ENCODE measurements around the gene INAFM2.

INAFM2 gene

DNA sequence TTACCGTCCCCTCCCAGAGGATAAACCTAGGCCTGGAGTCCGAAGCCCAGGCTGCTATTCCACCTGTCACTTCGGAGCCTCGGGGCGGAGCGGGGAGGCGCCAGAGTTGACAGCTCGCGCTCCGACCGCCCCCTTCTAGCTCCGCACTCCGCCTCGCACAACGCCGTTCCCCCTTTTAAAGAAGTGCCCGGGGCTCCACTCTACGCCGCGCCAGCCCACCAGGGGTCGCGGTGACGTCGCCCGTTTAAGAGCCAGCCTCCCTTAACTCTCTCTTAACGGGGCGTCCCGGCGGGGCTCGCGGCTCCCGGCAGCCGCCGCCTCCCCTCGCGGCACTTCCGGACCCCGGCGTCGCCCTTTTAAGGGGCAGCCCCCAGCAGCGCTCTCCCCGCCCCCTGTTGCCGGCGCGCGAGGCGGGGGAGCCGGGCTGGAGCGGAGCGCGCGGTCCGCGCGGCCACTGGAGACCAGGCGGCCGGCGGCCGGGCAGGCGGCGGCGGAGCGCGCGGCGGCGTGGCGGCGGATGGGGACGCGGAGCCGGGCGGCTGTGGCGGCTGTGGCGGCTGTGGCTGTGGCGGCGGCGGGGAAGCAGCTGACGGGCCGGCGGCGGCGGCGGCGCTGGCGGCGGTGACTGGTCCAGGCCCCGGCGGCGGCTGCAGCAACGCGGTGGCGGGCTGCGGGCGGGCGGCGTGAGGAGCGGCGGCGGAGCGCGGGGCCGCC, at the start of gene INAFM2:
INAFM2 (plus strand) TSS at position 454 of the 714 bp plus-strand sequence. CDS start 364 bp downstream, outside the sequence.
- DNase-seq (ENCODE audit: low spot score) = peak; percentile 79

DNA sequence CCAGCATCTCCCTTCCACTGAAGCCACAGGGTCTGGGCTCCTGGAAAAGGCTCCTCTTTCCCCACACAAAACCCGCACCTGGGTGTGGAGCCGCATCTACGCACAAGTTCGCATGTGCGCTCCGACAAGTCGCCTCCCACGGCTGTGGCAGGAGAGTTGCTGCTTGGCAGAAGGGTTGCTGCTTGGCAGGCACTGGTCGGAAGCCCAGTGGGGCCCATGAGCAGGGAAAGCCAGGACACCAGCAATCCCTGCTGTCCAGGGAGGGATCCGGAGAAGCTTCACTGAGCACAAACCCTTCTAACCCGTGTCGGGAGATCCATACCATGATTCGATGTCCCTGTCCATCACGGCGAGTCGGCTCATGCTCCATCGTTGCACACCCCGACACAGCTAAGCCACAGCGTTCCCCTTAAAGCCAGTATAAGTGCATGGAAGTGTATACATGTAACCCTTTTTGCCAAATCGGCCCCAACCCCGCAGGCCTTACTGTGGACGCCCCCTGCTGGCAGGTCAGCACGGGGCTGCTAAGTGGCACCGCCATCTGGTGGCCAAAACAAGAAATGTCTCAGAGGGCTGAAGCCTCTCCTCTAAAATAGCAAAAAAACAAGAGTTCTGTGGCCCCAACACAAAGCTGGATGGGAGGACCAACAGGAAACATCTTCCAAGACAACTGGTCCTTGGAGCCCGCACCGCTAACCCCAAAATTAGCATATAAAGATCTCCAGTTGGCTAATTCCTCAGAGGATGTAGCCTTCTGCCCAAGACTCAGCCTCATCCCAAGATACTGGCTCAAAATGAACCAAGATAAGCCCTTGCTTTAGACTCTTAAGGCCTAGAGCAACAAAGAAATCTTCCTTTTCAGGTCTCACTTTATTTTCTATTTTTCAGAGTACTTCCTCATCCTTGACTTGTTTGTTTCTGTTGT, 48.9 kb upstream of the INAFM2 start:
- peak; percentile 69 for DNase-seq (ENCODE audit: low spot score)

DNA sequence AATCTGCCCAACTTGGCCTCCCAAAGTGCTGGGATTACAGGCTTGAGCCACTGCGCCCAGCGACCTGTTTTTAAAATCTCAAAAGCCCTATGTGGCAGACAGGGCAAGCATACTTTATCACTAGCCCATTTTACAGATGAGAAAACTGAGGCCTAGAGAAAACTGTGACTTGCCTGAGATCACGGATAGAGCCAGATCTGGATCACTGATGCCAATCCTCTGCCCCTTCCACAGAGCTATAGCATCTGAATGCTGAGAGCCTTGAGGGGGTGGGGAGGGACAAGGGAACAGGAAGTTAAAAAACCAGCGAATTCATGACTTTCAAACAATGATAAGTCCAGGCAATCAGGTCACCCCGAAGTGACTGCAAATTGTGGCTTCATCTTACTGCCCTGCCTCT, 48.0 kb upstream of the INAFM2 start:
- DNase-seq (ENCODE audit: low spot score) = no peak

DNA sequence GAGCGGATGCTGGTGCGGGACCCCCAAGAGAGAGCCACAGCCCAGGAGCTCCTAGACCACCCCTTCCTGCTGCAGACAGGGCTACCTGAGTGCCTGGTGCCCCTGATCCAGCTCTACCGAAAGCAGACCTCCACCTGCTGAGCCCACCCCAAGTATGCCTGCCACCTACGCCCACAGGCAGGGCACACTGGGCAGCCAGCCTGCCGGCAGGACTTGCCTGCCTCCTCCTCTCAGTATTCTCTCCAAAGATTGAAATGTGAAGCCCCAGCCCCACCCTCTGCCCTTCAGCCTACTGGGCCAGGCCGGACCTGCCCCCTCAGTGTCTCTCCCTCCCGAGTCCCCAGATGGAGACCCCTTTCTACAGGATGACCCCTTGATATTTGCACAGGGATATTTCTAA, 47.5 kb upstream of the INAFM2 start:
- no peak for DNase-seq (ENCODE audit: low spot score)

DNA sequence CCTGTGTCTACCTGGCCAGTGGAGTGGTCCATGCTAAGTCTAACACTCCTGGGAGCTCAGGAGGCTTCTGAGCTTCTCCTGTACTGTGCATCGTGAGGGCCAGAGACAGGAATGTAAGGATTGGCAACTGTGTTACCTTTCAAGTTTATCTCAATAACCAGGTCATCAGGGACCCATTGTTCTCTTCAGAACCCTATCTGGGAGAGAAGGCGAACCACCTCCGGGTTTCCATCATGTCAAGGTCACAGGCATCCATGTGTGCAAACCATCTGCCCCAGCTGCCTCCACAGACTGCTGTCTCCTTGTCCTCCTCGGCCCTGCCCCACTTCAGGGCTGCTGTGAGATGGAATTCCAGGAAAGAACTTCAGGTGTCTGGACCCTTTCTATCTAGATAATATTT, 46.6 kb upstream of the INAFM2 start:
- no peak for DNase-seq (ENCODE audit: low spot score)

DNA sequence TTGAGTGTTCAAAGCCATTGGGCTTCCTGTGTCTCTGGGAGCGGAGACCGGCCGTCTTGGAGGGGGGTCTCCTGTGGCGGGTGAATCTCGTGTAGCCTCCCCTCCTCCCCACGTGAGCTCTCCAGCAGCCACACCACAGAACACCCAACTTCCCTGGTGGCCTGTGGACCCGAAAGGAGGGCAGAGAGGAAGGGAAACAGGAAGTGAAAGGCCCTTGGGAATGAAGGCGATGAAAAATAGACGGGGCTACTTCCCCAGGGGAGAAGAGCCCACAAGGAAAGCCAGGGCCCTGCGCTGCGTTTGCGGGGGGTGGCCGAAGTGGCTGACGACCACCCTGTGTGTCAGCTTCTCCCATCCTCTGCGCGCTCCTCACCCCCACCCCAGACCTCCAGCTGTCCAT, 46.0 kb upstream of the INAFM2 start:
- peak; percentile 55 for DNase-seq (ENCODE audit: low spot score)

DNA sequence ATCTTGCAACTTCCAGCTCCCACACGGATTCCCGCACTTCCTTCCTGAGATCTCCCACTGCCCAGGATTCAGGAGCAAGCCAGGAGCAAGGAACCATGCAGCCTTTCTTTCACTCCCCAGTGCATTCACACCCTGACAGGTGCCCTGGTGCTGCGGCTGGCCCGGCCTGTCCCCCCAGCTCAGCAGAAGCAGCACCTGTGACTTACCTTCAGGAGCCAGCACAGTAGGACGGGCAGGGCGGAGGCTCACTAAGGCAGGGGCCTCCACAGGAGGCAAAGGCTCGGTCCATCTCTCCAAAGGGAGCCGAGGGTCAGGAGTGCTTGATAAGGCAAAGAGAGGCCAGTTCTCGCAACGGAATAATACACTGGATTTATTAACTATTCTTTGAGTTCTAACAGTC, 45.5 kb upstream of the INAFM2 start:
- no peak for DNase-seq (ENCODE audit: low spot score)

DNA sequence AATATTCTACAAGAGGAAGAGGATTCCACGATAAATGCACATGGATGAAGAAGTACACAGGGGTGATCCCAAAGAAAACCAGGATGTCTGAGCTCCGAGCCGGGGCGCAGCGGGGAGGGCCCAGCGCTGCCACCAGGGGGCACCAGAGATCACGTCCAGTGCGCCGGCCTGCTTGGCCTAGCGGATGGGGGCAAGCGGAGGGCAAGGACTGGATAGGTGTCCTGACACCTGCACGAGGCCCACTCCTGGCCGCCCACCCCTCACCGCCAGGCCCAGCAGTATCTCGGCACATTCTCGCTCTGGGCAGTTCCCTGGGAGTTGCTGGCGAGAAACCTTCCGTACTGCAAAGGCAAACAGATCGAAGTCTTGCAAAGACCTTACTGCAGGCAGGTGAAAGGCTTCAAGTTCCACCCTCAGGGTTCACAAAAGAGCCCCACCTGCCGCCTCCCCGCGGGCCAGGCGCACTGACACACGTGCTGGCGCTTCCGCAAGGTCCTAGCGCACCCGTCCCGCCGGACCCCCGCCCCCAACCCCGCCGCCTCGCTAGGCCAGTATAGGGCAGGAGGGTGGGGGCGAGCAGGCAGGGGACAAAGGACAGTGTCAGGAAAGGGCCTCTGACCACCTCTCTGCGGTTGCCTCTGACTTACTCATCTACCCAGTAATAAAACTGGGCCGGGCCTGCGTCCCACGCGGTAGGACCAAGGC, 43.9 kb upstream of the INAFM2 start:
- DNase-seq (ENCODE audit: low spot score) = peak; percentile 30

DNA sequence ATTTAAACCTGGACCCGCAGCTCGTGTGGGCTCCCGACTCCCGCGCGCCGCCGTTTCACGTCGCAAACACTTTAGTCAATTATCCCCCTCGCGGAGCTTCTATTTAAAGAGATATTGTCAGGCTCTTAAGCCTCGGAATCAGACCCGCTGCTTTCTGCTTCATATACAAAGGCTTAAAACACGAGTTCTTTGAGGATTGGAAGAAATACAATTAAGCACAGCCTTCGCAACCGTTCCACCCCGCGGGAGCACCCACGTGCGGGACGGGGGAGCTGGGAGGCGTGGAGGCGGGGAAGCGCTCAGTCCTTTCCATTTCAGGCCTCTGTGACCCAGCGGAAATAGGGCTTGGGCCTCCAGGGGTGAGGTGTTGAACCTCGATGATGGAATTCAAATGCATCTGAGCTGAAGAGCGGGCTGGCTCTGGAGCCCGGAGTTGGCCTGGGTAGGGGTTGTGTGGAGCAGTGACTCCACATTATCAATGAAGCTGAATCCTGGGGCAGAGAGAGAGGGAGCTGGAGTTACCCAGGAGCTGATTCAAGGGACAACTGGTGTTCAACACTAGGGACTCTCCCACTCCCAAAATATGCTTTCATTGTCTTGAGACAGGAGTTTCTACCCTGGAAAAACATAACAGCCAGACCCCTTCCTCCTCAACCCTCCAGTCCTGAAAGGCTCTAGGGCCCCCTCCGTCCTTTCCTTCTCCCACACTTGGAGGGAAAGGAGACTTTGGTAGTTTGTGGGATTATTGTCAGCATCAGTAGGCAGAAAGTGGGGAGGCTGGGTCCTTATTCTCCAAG, 43.0 kb upstream of the INAFM2 start:
- no peak for DNase-seq (ENCODE audit: low spot score)

DNA sequence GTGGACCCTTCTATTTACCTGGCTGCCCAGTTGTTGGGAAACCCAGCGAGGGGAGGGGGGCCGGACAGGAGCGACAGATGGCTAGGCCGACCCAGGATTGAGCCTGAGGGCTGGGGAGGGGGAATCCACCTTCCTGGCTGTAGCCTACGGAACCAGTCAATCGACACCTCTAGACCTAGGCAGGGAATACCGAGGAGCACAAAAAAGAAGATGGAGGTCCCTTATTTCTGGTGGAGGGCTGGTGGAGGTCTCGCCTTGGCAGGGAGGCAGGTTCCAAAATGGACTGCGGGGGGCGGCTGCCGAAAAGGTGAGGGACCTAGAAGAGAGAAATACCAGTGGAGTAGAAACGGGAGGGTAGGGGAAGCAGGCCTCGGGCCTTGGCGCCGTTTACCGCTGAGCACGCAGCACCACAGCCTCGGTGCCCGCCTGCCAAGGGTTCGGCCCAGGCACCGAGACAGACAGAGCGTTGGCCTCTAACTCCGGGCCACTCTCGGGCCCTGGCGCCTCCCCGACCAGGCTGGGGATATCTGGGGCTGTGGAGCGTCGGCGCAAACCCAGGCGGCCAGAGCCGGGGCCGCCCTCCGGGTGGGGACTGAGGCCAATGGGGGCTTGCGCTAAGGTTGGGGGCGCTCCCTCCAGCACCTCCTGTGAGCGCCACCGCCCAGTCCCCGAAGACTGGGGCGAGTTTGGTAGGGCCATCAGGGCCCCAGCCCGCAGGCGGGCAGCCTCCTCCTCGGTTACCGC, 42.3 kb upstream of the INAFM2 start:
- no peak for DNase-seq (ENCODE audit: low spot score)

DNA sequence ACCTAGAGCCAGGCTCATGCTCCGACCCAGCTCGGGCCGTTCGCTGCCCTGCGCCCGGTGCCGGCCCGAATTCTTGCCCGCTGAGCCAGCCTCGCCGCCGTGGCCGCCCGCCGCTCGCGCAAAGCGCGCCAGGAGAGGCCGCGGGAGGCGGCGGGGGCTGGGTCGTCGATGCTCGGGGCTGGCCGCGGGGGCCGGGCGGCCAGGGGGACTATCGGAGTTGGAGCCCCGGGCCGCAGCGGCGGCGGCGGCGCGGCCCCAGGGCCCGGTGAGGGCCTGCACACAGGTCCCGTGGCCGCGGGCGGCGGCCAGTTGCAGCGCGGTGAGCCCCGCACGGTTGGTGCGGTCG, 41.7 kb upstream of the INAFM2 start:
- DNase-seq (ENCODE audit: low spot score) = no peak

DNA sequence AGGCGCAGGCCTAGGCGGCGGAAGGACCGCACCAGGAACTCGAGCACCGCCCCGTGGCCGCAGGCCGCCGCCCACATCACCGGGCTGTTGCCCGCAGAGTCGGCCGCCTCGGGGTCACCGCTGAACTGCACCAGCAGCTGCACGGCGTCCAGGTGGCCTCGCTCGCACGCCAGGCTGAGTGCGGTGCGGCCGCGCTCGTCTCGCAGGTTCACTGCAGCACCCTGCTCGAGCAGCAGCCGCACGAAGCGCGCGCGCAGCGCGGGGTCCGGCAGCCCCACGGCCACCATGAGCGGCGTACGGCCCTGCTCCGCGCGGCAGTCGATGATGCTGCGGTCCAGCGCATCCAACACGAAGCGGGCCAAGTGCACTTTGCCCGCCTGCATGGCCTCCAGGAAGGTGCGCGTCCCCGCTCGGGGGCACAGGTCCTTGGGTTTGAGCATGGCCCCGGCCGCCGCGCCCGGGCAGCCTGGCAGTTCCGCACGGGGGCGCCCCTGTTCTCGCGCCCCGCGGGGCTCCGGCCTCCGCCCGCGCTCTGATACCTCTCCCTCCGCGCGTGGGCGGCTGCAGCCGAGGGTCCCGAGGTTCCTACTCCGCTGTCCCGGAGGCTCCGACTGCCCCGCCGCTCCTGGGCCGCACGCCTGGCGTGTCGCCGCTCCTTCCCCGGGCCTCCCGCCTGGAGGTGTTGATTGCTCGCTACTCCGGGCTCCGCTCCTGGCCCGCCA, 41.2 kb upstream of the INAFM2 start:
- DNase-seq (ENCODE audit: low spot score) = no peak

DNA sequence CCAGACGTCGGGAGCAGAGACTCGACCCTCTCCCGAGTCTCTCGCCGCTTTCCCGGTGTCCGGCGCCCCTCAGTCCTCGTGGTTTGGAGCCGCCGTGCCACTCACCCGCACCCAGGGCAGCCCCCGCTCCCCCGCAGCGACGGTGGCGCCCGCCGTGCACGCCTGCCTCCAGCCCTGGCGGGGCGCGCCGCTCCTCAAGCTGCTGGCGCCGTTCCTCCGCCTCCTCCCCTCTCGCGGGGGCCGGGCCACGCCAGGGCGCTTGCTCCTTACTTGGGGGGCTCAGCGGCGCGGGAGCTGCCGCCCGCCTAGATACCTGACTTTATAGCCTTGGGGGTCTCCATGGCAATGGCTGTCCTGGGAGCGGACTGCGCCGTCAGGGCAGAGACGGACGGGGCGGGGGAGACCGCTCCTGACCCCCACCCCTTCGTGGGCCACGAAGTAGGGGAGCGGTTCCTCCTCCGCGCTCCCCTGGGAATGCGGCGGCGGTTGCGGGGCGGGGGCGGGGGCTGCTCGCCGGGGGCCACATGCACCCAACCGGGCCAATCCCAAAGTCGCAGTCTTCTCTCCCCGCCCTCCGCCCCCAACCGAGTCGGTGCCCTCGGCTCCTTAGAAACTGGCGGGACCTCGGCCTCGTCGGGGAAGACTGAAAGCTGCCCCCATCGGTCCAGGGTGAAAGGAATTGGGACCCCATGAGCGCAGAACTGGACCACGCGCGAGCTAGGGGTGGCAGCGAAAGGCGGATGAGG, 40.5 kb upstream of the INAFM2 start, which contains the start of gene ANKRD63:
ANKRD63 (minus strand) TSS at position 196 of the 746 bp plus-strand sequence. CDS start 478 bp downstream, outside the sequence.
- DNase-seq (ENCODE audit: low spot score) = no peak

DNA sequence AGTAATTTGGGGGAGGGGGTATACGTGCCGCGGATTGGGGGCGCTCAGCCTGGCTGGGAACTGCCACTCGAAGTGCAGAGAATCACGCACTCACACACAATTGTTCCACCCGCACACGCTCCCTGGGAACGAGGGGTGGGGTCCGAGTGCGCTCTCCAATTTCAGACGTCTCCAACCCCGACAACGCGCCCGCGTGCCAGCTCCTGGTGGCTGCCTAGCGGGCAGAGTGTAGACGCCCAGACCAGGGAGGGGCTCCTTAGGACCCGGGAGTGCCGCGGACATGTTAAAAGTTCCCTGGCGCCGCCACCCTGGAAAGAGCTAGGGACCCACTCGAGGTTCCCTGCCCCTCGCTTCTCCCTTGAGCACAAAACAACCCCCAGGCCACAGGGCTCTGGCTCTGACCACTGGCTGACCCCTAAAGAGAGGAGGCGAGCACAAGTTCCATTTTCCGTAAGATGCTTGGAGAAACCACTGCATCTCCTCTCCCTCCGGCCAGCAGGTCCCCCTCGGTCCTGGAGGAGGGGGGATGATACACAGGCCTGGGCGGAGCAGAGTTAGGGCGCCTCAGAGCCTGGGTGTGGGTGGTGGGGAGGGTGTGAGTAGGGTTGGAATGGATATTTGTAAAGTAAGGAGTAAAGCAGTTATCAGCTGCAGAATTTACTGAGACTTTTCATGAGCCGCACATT, 39.7 kb upstream of the INAFM2 start:
- DNase-seq (ENCODE audit: low spot score) = no peak

DNA sequence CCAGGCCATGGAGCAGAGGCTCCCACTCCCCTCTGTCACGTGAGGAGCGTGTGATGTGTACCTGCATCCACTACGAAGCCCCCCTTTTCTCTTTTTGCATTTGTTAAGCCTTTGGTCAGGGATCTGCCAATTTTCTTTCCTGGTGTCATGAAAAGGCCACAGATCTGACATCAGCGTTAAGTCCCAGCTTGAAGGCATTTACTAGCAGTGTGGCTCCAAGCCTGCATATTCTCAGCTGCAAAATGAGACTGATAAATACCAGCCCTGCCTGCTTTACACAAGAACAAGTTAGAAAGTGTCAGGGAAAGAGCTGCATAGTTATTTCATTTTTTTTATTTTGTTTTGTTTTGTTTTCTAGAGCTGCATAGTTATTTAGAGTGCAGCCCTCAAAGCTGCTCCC, 38.3 kb upstream of the INAFM2 start:
- DNase-seq (ENCODE audit: low spot score) = no peak

DNA sequence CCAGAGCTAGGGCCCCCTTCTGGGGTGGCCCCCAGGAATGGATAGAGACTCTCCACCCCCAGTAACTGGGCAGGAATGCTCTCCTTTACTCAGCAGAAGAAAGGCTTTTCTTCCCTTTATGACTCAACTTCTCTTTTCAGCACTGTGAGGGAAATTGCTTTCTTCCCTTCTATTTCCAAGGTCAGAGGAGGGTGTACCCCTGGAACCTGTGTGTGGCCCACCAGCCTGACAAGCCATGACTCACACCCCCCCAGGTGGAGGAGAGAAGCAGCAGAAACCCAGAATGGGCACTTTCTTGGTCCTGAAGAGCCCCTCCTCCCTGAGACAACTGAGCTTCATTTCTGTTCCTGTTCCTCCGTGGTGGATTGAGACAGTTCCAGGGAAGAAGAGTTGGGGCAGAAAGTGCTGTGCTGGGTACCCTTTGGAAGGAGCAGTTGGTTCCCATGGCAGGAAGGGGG, 37.9 kb upstream of the INAFM2 start:
- no peak for DNase-seq (ENCODE audit: low spot score)

DNA sequence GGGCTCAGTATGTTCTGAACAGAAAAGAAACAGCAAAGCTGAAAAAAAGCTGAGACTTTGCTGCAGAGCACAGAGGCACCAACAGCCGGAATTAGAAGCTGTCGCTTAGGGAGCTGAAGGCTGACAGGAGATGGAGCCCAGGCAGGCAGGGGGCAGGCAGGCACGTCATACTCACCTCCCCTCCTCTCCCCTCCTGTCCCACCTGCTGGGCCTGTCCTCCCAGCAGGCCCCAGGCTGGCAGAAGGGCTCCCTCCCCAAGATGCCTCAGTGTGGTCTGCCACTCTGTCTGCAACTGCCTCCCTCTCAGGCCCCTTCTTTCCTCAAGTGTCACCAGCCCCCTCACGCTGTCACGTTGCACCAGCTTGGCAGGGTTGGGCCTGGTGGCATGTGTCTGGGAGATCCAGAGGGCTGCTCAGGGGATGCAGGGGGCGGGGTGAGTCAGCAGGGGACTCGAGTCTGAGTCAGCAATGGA, 37.4 kb upstream of the INAFM2 start:
- DNase-seq (ENCODE audit: low spot score) = no peak

DNA sequence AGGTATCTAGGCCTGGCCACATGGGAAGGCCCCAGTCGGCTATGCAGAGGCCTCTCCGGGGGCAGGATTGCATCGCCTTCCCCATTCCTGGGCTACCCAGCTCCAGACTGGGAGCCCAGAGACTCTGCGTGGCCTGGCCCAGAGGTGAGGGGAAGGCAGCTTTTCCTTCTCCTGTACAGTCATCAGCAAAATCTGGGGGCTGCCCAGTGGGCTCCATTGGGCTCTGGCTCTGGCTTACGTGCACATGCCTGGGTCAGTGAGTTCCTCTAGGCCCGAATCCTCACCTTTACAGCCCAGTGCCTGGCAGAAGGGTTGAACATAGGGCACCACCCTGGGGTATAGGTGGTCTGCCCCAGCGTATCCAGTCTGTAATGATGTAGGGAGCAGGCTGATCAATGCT, 36.7 kb upstream of the INAFM2 start:
- DNase-seq (ENCODE audit: low spot score) = no peak

DNA sequence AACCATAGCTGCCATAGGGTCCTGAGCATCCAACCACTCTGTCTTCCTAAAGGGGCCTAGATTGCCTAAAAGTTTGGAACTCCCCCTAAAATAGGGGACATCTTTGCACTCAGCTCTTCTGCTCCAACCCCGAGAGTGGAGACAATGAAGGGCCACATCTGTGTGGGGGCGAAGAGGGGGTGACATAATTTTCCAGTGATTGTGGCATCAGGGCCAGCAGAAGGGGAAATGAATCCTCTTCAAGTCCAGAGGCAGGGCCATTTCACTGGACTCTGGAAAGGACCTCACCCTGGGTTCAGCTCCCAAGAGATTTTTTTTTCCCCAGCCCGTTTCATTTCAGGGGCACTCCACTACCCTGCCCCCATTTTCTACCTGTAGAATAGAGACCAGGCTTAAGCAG, 36.0 kb upstream of the INAFM2 start:
- no peak for DNase-seq (ENCODE audit: low spot score)
